ENCODE data around the gene CT45A6.
"Not testable (repeated sequence)": the region's sequence is repeated elsewhere in the genome, so short reads cannot be mapped to it uniquely, and the experiment has no call there.

DNA sequence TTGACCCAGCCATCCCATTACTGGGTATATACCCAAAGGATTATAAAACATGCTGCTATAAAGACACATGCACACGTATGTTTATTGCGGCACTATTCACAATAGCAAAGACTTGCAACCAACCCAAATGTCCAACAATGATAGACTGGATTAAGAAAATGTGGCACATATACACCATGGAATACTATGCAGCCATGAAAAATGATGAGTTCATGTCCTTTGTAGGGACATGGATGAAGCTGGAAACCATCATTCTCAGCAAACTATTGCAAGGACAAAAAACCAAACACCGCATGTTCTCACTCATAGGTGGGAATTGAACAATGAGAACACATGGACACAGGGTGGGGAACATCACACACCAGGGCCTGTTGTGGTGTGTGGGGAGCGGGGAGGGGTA is 57.8 kb downstream of the CT45A6 start:
- TF ChIP-seq POLR2A (IDR thresholded peaks at IDR 0.05): not testable (repeated sequence)
- TF ChIP-seq, protein P1, sequence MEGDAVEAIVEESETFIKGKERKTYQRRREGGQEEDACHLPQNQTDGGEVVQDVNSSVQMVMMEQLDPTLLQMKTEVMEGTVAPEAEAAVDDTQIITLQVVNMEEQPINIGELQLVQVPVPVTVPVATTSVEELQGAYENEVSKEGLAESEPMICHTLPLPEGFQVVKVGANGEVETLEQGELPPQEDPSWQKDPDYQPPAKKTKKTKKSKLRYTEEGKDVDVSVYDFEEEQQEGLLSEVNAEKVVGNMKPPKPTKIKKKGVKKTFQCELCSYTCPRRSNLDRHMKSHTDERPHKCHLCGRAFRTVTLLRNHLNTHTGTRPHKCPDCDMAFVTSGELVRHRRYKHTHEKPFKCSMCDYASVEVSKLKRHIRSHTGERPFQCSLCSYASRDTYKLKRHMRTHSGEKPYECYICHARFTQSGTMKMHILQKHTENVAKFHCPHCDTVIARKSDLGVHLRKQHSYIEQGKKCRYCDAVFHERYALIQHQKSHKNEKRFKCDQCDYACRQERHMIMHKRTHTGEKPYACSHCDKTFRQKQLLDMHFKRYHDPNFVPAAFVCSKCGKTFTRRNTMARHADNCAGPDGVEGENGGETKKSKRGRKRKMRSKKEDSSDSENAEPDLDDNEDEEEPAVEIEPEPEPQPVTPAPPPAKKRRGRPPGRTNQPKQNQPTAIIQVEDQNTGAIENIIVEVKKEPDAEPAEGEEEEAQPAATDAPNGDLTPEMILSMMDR (IDR thresholded peaks at IDR 0.05): not testable (repeated sequence)
